CD14-positive monocyte (primary cell): Measurements from ENCODE around the gene GABARAPL1. TPM values are rescaled to one million over a fixed set of nuclear protein-coding genes. Genes with fewer than 3 reads are reported as not detected.

Source experiments
- DNase-seq, 3 donors: peaks; one replicate each; pipeline ENCODE4 v3.0.0-alpha.2; 2011 to 2022
- H2AFZ ChIP-seq: 2 replicates; pipeline ENCODE4 v1.6.0; 2012; ENCODE audit warnings: mild to moderate bottlenecking, low read depth, low read length, inconsistent platforms; ENCODE audit not compliant: insufficient read depth, poor library complexity, severe bottlenecking
- H3K27ac ChIP-seq, 2 donors: 1 replicate in 1 of 2; 2 replicates in 1 of 2; pipeline ENCODE4 v1.5.1; 2012 to 2013; ENCODE audit warnings: low read length in 2 of 2, control low read depth in 1 of 2, inconsistent platforms in 1 of 2, low read depth in 1 of 2, mild to moderate bottlenecking in 1 of 2
- H3K27me3 ChIP-seq, 2 donors: one replicate each; pipeline versions ENCODE4 v1.6.0 to v1.6.1; 2011 to 2013; ENCODE audit warnings: low read length in 2 of 2; ENCODE audit not compliant: control insufficient read depth in 2 of 2, insufficient read depth in 2 of 2
- H3K36me3 ChIP-seq, 2 donors: replicated peaks in 1 of 2; 1 replicate in 1 of 2; 2 replicates in 1 of 2; pipeline versions ENCODE4 v1.5.1 to v1.6.1; 2012 to 2013; ENCODE audit warnings: low read length in 2 of 2, control low read depth in 1 of 2, inconsistent platforms in 1 of 2, mild to moderate bottlenecking in 1 of 2; ENCODE audit not compliant: insufficient read depth in 2 of 2, control insufficient read depth in 1 of 2
- H3K4me1 ChIP-seq, 2 donors: 1 replicate in 1 of 2; 2 replicates in 1 of 2; pipeline versions ENCODE4 v1.5.1 to v1.6.1; 2012 to 2013; ENCODE audit warnings: low read length in 2 of 2, control low read depth in 1 of 2, inconsistent platforms in 1 of 2, mild to moderate bottlenecking in 1 of 2, moderate library complexity in 1 of 2; ENCODE audit not compliant: insufficient read depth in 2 of 2, control insufficient read depth in 1 of 2
- H3K4me2 ChIP-seq: replicated peaks from 2 replicates; pipeline ENCODE3; 2012; ENCODE audit warnings: low read length, moderate library complexity, mild to moderate bottlenecking; ENCODE audit not compliant: poor library complexity, severe bottlenecking; ENCODE audit errors: extremely low read depth
- H3K4me3 ChIP-seq, 3 experiments: fragments of 200-600 bp in 1 of 3; sonication (generic) in 1 of 3; replicated peaks in 1 of 3; 1 replicate in 2 of 3; 2 replicates in 1 of 3; pipeline ENCODE4 v1.5.1; 2011 to 2013; ENCODE audit warnings: low read length in 3 of 3, mild to moderate bottlenecking in 3 of 3, control low read depth in 2 of 3, low read depth in 2 of 3, inconsistent platforms in 1 of 3, moderate library complexity in 1 of 3
- H3K79me2 ChIP-seq: 2 replicates; pipeline ENCODE4 v1.6.0; 2012; ENCODE audit warnings: mild to moderate bottlenecking, control low read depth, inconsistent platforms, low read length, moderate library complexity; ENCODE audit not compliant: insufficient read depth
- H3K9ac ChIP-seq: 2 replicates; pipeline ENCODE4 v1.6.0; 2017; ENCODE audit warnings: low read length, mild to moderate bottlenecking; ENCODE audit not compliant: insufficient read depth, poor library complexity, severe bottlenecking
- H3K9me3 ChIP-seq, 2 donors: replicated peaks in 1 of 2; 1 replicate in 1 of 2; 2 replicates in 1 of 2; pipeline versions ENCODE4 v1.5.1 to v1.6.1; 2012 to 2013; ENCODE audit warnings: low read length in 2 of 2, control low read depth in 1 of 2; ENCODE audit not compliant: control insufficient read depth in 1 of 2, insufficient read depth in 1 of 2
- H4K20me1 ChIP-seq: 2 replicates; pipeline ENCODE4 v1.6.0; 2012; ENCODE audit warnings: mild to moderate bottlenecking, low read length, control low read depth, moderate library complexity; ENCODE audit not compliant: insufficient read depth
- H3K27ac Mint-ChIP-seq, 7 donors: one replicate each; pipeline ENCODE4 v1.8.0; 2020; ENCODE audit warnings: mild to moderate bottlenecking in 7 of 7, mixed read lengths in 7 of 7, moderate library complexity in 6 of 7, inconsistent platforms in 2 of 7
- H3K27me3 Mint-ChIP-seq, 3 donors: one replicate each; pipeline ENCODE4 v1.8.0; 2021 to 2022; ENCODE audit warnings: low read depth in 3 of 3, mild to moderate bottlenecking in 3 of 3, mixed read lengths in 3 of 3, moderate library complexity in 3 of 3, inconsistent platforms in 1 of 3
- H3K36me3 Mint-ChIP-seq, 2 donors: one replicate each; pipeline ENCODE4 v1.8.0; 2020; ENCODE audit warnings: mixed read lengths in 2 of 2, inconsistent platforms in 1 of 2, mild to moderate bottlenecking in 1 of 2
- H3K4me1 Mint-ChIP-seq: one replicate; pipeline ENCODE4 v1.8.0; 2020; ENCODE audit warnings: mild to moderate bottlenecking, mixed read lengths
- H3K4me3 Mint-ChIP-seq, 2 donors: one replicate each; pipeline ENCODE4 v1.8.0; 2020; ENCODE audit warnings: mild to moderate bottlenecking in 2 of 2, mixed read lengths in 2 of 2, moderate library complexity in 1 of 2
- H3K9me3 Mint-ChIP-seq, 7 donors: one replicate each; pipeline ENCODE4 v1.8.0; 2020 to 2022; ENCODE audit warnings: mixed read lengths in 7 of 7, mild to moderate bottlenecking in 6 of 7, moderate library complexity in 6 of 7, inconsistent platforms in 2 of 7
- WGBS: methylation state at CpG from one replicate; pipeline ENCODE4 v1.1.5; 2013; ENCODE audit warnings: missing lambda C conversion rate; ENCODE audit not compliant: insufficient coverage; 5-methylcytosine and 5-hydroxymethylcytosine counted together
- intact Hi-C, 2 donors: fragments of 100-400 bp; cut with micrococcal nuclease; formaldehyde crosslinking; loops; one replicate each; pipeline versions ENCODE4 v1.15.0 to v1.15.1; 2023
- polyA plus RNA-seq, 3 donors: library from polyadenylated mRNA; depleted of rRNA in 1 of 3; unstranded in 2 of 3; stranded (reverse) in 1 of 3; fragments of 300-500 nt in 2 of 3; fragments of >200 nt in 1 of 3; fragmentation: Illumina TruSeq in 2 of 3; gene quantifications; 1 replicate in 2 of 3; 2 replicates in 1 of 3; pipeline ENCODE4 v1.2.3, GENCODE V29; 2012 to 2021
- TF ChIP-seq, protein P1 (sequence below): fragments of 200-600 bp; IDR thresholded peaks from one replicate; pipeline ENCODE4 v1.8.0; 2022; ENCODE audit warnings: antibody characterized with exemption, mild to moderate bottlenecking

GABARAPL1 gene
- polyA plus RNA-seq, 3 donors: 13.1 to 291 (median 15.5) TPM

GRCh38 chr12:10227648-10228047 is 15.0 kb downstream of the GABARAPL1 start:
- Histone ChIP-seq H3K79me2 (no peaks in the 10 kb centered on the region), H3K4me3 (no peak overlapping the region), H4K20me1 (no peaks in the 10 kb centered on the region), H3K27me3 (no peaks in the 10 kb centered on the region), H3K9ac (no peak overlapping the region), H3K36me3 (peaks cover 10 to 19% of the 10 kb centered on the region in 2 donors), H3K4me2 (no peak overlapping the region), H3K4me1 (no peaks in the 10 kb centered on the region), H2AFZ (no peak overlapping the region), H3K9me3 (no peaks in the 10 kb centered on the region), H3K27ac (no peak overlapping the region)
- TF ChIP-seq, protein P1, sequence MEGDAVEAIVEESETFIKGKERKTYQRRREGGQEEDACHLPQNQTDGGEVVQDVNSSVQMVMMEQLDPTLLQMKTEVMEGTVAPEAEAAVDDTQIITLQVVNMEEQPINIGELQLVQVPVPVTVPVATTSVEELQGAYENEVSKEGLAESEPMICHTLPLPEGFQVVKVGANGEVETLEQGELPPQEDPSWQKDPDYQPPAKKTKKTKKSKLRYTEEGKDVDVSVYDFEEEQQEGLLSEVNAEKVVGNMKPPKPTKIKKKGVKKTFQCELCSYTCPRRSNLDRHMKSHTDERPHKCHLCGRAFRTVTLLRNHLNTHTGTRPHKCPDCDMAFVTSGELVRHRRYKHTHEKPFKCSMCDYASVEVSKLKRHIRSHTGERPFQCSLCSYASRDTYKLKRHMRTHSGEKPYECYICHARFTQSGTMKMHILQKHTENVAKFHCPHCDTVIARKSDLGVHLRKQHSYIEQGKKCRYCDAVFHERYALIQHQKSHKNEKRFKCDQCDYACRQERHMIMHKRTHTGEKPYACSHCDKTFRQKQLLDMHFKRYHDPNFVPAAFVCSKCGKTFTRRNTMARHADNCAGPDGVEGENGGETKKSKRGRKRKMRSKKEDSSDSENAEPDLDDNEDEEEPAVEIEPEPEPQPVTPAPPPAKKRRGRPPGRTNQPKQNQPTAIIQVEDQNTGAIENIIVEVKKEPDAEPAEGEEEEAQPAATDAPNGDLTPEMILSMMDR: no peak
- intact Hi-C loops: no loop called here
- Mint-ChIP-seq H3K27ac (peak overlapping the region in 1 of 7 donors; percentile 50), H3K36me3 (peaks cover 21 to 22% of the 10 kb centered on the region in 2 donors), H3K4me1 (peaks cover 11% of the 10 kb centered on the region), H3K27me3 (no peaks in the 10 kb centered on the region), H3K9me3 (peaks cover 0 to 5% (median 1%) of the 10 kb centered on the region in 7 donors), H3K4me3 (no peak overlapping the region)
- no peak for DNase-seq
- 50% methylated on average over 1 of the region's 1 CpG for WGBS

DNA sequence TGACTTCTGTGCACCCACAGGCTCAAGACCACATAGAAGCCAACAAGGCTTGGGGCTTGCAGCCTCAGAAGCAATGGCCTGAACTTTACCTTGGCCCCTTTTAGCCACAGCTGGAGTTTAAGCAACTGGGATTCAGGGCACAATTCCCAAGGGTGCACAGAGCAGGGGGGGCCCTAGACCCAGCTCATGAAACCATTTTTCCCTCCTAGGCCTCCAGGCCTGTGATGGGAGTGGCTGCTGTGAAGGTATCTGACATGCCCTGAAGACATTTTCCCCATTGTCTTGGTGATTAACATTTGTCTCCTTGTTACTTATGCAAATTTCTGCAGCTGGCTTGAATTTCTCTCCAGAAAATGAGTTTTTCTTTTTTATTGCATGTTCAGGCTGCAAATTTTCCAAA is 21.9 kb downstream of the GABARAPL1 start:
- TF ChIP-seq, protein P1: no peak
- H3K27me3 Mint-ChIP-seq: peaks cover 0 to 4% (median 2%) of the 10 kb centered on the region in 3 donors
- peaks cover 14 to 25% (median 24%) of the 10 kb centered on the region in 7 donors for H3K9me3 Mint-ChIP-seq
- Histone ChIP-seq H3K27me3 (no peaks in the 10 kb centered on the region), H4K20me1 (no peaks in the 10 kb centered on the region), H3K36me3 (no peaks in the 10 kb centered on the region), H3K9ac (no peak overlapping the region), H3K27ac (no peak overlapping the region), H3K4me1 (no peaks in the 10 kb centered on the region), H3K9me3 (peaks cover 15 to 16% of the 10 kb centered on the region in 2 donors), H2AFZ (no peak overlapping the region), H3K4me3 (no peak overlapping the region), H3K79me2 (no peaks in the 10 kb centered on the region), H3K4me2 (no peak overlapping the region)
- DNase-seq: no peak
- peaks cover 0 to 3% of the 10 kb centered on the region in 2 donors for H3K36me3 Mint-ChIP-seq
- H3K4me3 Mint-ChIP-seq: no peak overlapping the region
- intact Hi-C loops: loop anchor here in 1 of 2 donors (10.0 kb wide), 1 partner anchor 520 kb away; no protein-coding TSS in a partner anchor
- no peak overlapping the region for H3K27ac Mint-ChIP-seq
- peaks cover 3% of the 10 kb centered on the region for H3K4me1 Mint-ChIP-seq
